ENCODE results near the gene CSNK1D. TPM values are rescaled to one million over a fixed set of nuclear protein-coding genes. Genes with fewer than 3 reads are reported as not detected.

The CSNK1D gene
- total and polyA plus RNA-seq, 9 donors: 46.0 to 160 (median 121) TPM

DNA sequence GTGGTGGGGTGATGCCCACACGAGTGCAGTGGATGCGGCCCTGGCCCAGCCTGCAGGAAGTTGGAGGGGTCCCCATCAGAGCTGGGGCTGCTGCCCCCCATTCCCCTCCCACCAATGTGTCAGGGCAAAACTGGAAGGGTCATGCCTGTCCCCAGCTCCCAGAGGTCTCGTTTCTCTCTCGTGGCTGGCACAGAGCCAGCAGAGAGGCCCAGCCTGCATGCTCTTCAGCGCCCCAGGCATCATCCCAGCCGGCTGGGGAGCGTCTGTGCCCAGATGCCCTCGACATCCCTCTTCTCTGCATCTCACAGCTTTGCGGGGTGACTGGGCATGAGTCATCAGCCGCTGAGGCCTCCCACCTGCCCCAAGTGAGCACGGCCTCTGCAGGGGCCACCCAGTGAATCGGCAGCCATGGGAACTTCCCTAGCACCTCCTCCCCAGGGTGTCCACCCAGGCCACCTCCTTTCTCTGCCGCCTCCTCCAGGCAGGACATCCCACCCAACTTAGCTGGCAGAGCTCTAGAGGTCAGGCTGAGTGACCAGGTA lies 9.8 kb upstream of the CSNK1D start:
- 29 to 32% (median 30%) methylated on average over 13 of the region's 13 CpGs for WGBS, 3 donors
- intact Hi-C loops (cut with DNase I): no loop called here
- H3K27ac ChIP-seq: no peak overlapping the region

DNA sequence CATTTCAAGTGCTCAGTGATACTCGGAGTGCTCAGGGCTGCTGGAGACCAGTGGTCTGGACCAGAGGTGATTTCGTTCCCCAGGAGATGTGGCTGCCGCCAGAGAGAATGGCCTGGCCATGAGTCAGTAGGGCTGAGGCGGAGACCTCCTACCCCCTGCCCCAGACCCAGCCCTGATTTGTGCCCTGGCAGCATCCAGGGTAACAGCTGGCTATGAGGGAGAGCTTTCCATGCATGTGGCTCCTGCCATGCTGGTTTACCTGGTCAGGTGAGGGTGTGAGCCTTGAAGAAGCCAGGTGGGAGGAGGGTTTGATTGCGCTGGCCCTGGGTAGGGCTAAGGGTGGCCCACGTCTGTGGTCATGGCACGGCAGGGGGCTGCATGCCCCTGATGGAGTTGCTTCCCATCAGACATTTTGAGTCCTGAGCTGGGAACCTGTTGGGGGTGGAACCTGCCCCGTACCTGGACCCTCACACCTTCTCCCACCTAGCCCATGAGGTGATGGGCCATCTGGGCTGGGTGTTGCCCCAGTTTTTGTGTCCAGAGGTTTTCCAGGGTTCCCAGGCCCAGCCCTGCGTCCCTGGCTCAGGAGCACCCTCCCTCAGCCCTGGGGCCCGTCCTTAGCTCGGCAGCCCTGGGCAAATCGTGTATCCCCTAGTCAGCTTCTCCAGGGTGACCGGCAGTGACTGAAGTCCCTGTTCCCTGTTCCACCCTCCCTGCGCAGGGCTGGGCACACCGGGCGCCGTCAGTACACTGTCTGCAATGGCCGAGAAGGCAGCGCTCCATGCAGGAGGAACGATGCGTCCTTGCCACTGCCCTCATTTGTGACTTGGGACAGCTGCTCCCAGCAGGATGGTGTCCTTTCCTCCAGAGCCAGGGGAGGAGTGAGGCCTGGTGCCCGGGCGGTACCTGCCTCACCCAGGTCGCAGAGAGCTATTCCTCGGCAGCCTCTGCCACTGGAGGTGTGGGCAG lies 9.0 kb upstream of the CSNK1D start:
- no peak for TF ChIP-seq EP300 (IDR thresholded peaks at IDR 0.05)
- no peak for TF ChIP-seq POLR2A (IDR thresholded peaks at IDR 0.05)
- TF ChIP-seq, protein P1, sequence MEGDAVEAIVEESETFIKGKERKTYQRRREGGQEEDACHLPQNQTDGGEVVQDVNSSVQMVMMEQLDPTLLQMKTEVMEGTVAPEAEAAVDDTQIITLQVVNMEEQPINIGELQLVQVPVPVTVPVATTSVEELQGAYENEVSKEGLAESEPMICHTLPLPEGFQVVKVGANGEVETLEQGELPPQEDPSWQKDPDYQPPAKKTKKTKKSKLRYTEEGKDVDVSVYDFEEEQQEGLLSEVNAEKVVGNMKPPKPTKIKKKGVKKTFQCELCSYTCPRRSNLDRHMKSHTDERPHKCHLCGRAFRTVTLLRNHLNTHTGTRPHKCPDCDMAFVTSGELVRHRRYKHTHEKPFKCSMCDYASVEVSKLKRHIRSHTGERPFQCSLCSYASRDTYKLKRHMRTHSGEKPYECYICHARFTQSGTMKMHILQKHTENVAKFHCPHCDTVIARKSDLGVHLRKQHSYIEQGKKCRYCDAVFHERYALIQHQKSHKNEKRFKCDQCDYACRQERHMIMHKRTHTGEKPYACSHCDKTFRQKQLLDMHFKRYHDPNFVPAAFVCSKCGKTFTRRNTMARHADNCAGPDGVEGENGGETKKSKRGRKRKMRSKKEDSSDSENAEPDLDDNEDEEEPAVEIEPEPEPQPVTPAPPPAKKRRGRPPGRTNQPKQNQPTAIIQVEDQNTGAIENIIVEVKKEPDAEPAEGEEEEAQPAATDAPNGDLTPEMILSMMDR (IDR thresholded peaks at IDR 0.05): no peak
- WGBS, 3 donors: 79 to 87% (median 84%) methylated on average over 21 to 25 of the region's 25 CpGs
- H3K27ac ChIP-seq: no peak overlapping the region
- no peaks in the 10 kb centered on the region for H3K36me3 ChIP-seq
- H3K9me3 ChIP-seq: no peaks in the 10 kb centered on the region
- peaks cover under 1% of the 10 kb centered on the region for H3K4me1 ChIP-seq (ENCODE audit: insufficient read depth)
- no peak overlapping the region for H3K4me3 ChIP-seq
- H3K27me3 ChIP-seq: no peaks in the 10 kb centered on the region
- intact Hi-C loops (cut with DNase I): no loop called here
- DNase-seq: no peak

More for the DNA sequence above, 9.8 kb upstream of the CSNK1D start:
- Histone ChIP-seq H3K27me3 (no peaks in the 10 kb centered on the region), H3K4me3 (no peak overlapping the region), H3K4me1 (ENCODE audit: insufficient read depth) (peaks cover 7% of the 10 kb centered on the region), H3K9me3 (no peaks in the 10 kb centered on the region), H3K36me3 (no peaks in the 10 kb centered on the region)
- DNase-seq: no peak
- TF ChIP-seq EP300 (IDR thresholded peaks at IDR 0.05) (no peak), POLR2A (IDR thresholded peaks at IDR 0.05) (no peak)
- TF ChIP-seq, protein P1 (IDR thresholded peaks at IDR 0.05): no peak

DNA sequence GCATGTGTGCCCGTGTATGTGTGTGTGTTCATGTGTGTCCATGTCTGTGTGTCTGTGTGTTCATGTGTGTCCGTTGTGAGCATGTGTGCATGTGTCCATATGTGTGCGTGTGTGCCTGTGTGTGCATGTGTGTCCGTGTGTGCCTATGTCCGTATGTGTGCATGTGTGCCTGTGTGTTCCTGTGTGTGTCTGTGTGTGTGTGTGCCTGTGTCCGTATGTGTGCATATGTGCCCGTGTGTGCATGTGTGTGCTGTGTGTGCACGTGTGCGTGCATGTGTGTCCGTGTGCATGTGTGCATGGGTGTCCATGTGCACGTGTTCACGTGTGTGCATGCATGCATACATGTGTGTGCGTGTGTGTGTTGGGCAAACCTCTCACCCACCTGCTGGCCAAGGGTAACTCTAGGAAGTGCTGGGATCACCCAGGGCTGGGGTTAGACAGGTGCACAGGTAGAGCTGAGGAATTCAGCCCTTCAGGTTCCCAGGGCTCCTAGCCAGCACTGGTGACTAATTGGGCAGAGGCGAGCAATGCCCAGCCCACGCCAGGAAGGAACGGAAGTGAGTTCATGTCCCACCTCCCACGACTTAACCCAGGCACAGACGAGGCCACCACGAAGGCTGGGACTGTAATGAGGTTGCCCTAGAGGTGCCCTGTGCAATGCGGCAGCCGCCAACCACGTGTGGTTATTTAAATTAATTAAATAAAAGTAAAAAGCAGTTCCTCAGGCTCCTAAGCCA lies 8.2 kb upstream of the CSNK1D start:
- no peaks in the 10 kb centered on the region for H3K36me3 ChIP-seq
- H3K9me3 ChIP-seq: no peaks in the 10 kb centered on the region
- H3K4me1 ChIP-seq (ENCODE audit: insufficient read depth): no peaks in the 10 kb centered on the region
- no peak overlapping the region for H3K27ac ChIP-seq
- no peak for DNase-seq
- intact Hi-C loops (cut with DNase I): no loop called here
- H3K4me3 ChIP-seq: no peak overlapping the region
- TF ChIP-seq, protein P1 (IDR thresholded peaks at IDR 0.05): no peak
- TF ChIP-seq POLR2A (IDR thresholded peaks at IDR 0.05) (no peak), EP300 (IDR thresholded peaks at IDR 0.05) (no peak)
- no peaks in the 10 kb centered on the region for H3K27me3 ChIP-seq
- WGBS, 3 donors: 72 to 73% (median 73%) methylated on average over 22 of the region's 22 CpGs

DNA sequence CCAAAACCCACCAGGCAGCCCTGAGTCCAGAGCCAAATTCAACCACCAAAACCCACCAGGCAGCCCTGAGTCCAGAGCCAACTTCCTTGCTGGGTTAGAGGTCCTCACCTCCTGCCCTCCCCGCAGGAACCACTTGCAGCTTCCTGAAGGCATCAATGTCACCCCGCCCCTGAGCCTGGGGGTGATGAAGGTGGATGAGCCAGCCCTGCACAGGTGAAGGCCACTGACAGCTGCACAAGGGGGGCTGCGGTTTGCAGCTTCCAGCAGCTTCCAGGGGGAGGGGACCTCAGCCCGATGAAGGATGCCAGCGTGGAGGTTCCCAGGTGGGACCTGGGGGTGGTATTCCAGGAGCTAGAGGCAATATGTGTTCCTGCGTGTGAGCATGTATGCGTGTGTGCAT lies 7.6 kb upstream of the CSNK1D start:
- Histone ChIP-seq H3K27me3 (no peaks in the 10 kb centered on the region), H3K4me3 (no peak overlapping the region), H3K4me1 (ENCODE audit: insufficient read depth) (no peaks in the 10 kb centered on the region), H3K9me3 (no peaks in the 10 kb centered on the region), H3K36me3 (no peaks in the 10 kb centered on the region), H3K27ac (no peak overlapping the region)
- no peak for DNase-seq
- TF ChIP-seq POLR2A (IDR thresholded peaks at IDR 0.05) (no peak), EP300 (IDR thresholded peaks at IDR 0.05) (no peak)
- TF ChIP-seq, protein P1 (IDR thresholded peaks at IDR 0.05): no peak
- intact Hi-C loops (cut with DNase I): no loop called here
- WGBS, 3 donors: 57 to 70% (median 61%) methylated on average over 7 of the region's 7 CpGs

Data from ovary (tissue), 9 donors.